ENCODE measurements around the gene SYT12. TPM values are rescaled to one million over a fixed set of nuclear protein-coding genes. Genes with fewer than 3 reads are reported as not detected.
A peak's percentile ranks its signal among the peaks of the same experiment; 100 is the strongest.

Gene SYT12
- polyA plus RNA-seq, 3 donors: not detected

DNA sequence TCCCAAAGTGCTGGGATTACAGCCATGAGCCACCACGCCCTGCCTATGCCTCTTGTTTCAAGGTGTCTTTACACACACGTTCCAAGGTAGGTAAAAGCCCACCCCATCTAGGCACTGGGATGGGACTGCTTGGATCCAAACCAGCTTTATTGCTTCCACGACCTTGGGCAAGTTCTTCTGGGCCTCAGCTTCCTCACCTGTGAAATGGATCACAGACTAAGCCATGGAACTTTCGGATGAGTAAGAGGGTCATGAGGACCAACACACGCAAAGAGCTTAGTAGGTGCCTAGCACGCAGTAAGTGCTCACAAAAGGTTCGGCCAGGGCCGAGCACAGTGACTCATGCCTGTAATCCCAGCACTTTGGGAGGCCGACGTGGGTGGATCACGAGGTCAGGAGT lies 49.4 kb downstream of the SYT12 start:
- Mint-ChIP-seq H3K9me3 (peaks cover 0 to 12% (median 0%) of the 10 kb centered on the region in 7 donors), H3K4me3 (no peak overlapping the region), H3K36me3 (no peaks in the 10 kb centered on the region), H3K27ac (peak overlapping the region in 4 of 7 donors; percentile 4 to 86 (median 64)), H3K27me3 (ENCODE audit: low read depth in 3 of 3) (peaks cover 11 to 34% (median 32%) of the 10 kb centered on the region in 3 donors), H3K4me1 (peaks cover 20% of the 10 kb centered on the region)
- 91% methylated on average over 6 of the region's 11 CpGs for WGBS (ENCODE audit: insufficient coverage)
- no peak overlapping the region for H3K27ac ChIP-seq (ENCODE audit: low read depth in 1 of 2, low read length in 2 of 2)
- no peak overlapping the region for H3K4me2 ChIP-seq (replicated peaks; ENCODE audit: extremely low read depth, low read length, poor library complexity, severe bottlenecking)
- H3K36me3 ChIP-seq (replicated peaks in 1 of 2; ENCODE audit: control insufficient read depth in 1 of 2, insufficient read depth in 2 of 2, low read length in 2 of 2): no peaks in the 10 kb centered on the region
- peaks cover 0 to 9% of the 10 kb centered on the region in 2 donors for H3K27me3 ChIP-seq (ENCODE audit: control insufficient read depth in 2 of 2, insufficient read depth in 2 of 2, low read length in 2 of 2)
- TF ChIP-seq, protein P1, sequence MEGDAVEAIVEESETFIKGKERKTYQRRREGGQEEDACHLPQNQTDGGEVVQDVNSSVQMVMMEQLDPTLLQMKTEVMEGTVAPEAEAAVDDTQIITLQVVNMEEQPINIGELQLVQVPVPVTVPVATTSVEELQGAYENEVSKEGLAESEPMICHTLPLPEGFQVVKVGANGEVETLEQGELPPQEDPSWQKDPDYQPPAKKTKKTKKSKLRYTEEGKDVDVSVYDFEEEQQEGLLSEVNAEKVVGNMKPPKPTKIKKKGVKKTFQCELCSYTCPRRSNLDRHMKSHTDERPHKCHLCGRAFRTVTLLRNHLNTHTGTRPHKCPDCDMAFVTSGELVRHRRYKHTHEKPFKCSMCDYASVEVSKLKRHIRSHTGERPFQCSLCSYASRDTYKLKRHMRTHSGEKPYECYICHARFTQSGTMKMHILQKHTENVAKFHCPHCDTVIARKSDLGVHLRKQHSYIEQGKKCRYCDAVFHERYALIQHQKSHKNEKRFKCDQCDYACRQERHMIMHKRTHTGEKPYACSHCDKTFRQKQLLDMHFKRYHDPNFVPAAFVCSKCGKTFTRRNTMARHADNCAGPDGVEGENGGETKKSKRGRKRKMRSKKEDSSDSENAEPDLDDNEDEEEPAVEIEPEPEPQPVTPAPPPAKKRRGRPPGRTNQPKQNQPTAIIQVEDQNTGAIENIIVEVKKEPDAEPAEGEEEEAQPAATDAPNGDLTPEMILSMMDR (IDR thresholded peaks at IDR 0.05): no peak
- no peaks in the 10 kb centered on the region for H3K9me3 ChIP-seq (replicated peaks in 1 of 2; ENCODE audit: control insufficient read depth in 1 of 2, insufficient read depth in 1 of 2, low read length in 2 of 2)
- H3K4me1 ChIP-seq (ENCODE audit: control insufficient read depth in 1 of 2, insufficient read depth in 2 of 2, low read length in 2 of 2): peaks cover 17 to 31% of the 10 kb centered on the region in 2 donors
- no peaks in the 10 kb centered on the region for H3K79me2 ChIP-seq (ENCODE audit: insufficient read depth, low read length)
- H2AFZ ChIP-seq (ENCODE audit: insufficient read depth, low read depth, low read length, poor library complexity, severe bottlenecking): no peak overlapping the region
- no peak overlapping the region for H3K9ac ChIP-seq (ENCODE audit: insufficient read depth, low read length, poor library complexity, severe bottlenecking)
- no peak overlapping the region for H3K4me3 ChIP-seq (replicated peaks in 1 of 3; ENCODE audit: low read depth in 2 of 3, low read length in 3 of 3)
- intact Hi-C loops (cut with micrococcal nuclease): no loop called here
- peak in 1 of 3 donors; percentile 3 for DNase-seq
- H4K20me1 ChIP-seq (ENCODE audit: insufficient read depth, low read length): no peaks in the 10 kb centered on the region

- 97% methylated on average over 9 of the region's 9 CpGs for WGBS (ENCODE audit: insufficient coverage)
- TF ChIP-seq, protein P1 (IDR thresholded peaks at IDR 0.05): no peak
- no peak overlapping the region for H3K27ac ChIP-seq (ENCODE audit: low read depth in 1 of 2, low read length in 2 of 2)
- no peaks in the 10 kb centered on the region for H4K20me1 ChIP-seq (ENCODE audit: insufficient read depth, low read length)
- peaks cover 0 to 13% (median 0%) of the 10 kb centered on the region in 7 donors for H3K9me3 Mint-ChIP-seq
- no peaks in the 10 kb centered on the region for H3K9me3 ChIP-seq (replicated peaks in 1 of 2; ENCODE audit: control insufficient read depth in 1 of 2, insufficient read depth in 1 of 2, low read length in 2 of 2)
- intact Hi-C loops (cut with micrococcal nuclease): no loop called here
- H2AFZ ChIP-seq (ENCODE audit: insufficient read depth, low read depth, low read length, poor library complexity, severe bottlenecking): no peak overlapping the region
- H3K36me3 ChIP-seq (replicated peaks in 1 of 2; ENCODE audit: control insufficient read depth in 1 of 2, insufficient read depth in 2 of 2, low read length in 2 of 2): no peaks in the 10 kb centered on the region
- H3K4me2 ChIP-seq (replicated peaks; ENCODE audit: extremely low read depth, low read length, poor library complexity, severe bottlenecking): no peak overlapping the region
- no peak overlapping the region for H3K9ac ChIP-seq (ENCODE audit: insufficient read depth, low read length, poor library complexity, severe bottlenecking)
- peaks cover 0 to 9% of the 10 kb centered on the region in 2 donors for H3K27me3 ChIP-seq (ENCODE audit: control insufficient read depth in 2 of 2, insufficient read depth in 2 of 2, low read length in 2 of 2)
- peaks cover 32 to 47% of the 10 kb centered on the region in 2 donors for H3K4me1 ChIP-seq (ENCODE audit: control insufficient read depth in 1 of 2, insufficient read depth in 2 of 2, low read length in 2 of 2)
- DNase-seq: no peak
- H3K4me1 Mint-ChIP-seq: peaks cover 33% of the 10 kb centered on the region
- H3K79me2 ChIP-seq (ENCODE audit: insufficient read depth, low read length): no peaks in the 10 kb centered on the region
- no peak overlapping the region for H3K4me3 ChIP-seq (replicated peaks in 1 of 3; ENCODE audit: low read depth in 2 of 3, low read length in 3 of 3)
- peak overlapping the region in 1 of 7 donors; percentile 46 for H3K27ac Mint-ChIP-seq
- peaks cover 3 to 33% (median 28%) of the 10 kb centered on the region in 3 donors for H3K27me3 Mint-ChIP-seq (ENCODE audit: low read depth in 3 of 3)
- H3K36me3 Mint-ChIP-seq: no peaks in the 10 kb centered on the region
- no peak overlapping the region for H3K4me3 Mint-ChIP-seq
Measured at GRCh38 chr11:67073908-67074307, 51.0 kb downstream of the SYT12 start.
